Activated CD8-positive, alpha-beta T cell treated with anti-CD3 and anti-CD28 coated beads for 36 hours (primary cell): Measurements from ENCODE around the gene TOR4A. TPM values are rescaled to one million over a fixed set of nuclear protein-coding genes. Genes with fewer than 3 reads are reported as not detected.

Source experiments
- ATAC-seq: fragments of 200-7000 bp; cut with Tn5 transposase; one replicate; pipeline ENCODE4 v1.10.0; 2021; ENCODE audit warnings: mild to moderate bottlenecking, moderate library complexity
- CTCF ChIA-PET: fragments of 350-600 bp; sonication (Branson Sonifier 250); formaldehyde crosslinking; loops from one replicate; lab custom pipeline; 2021; ENCODE audit warnings: antibody characterized with exemption; lab: Charles Lee
- POLR2A ChIA-PET: fragments of 350-600 bp; sonication (Branson Sonifier 250); formaldehyde crosslinking; loops from one replicate; lab custom pipeline; 2021; ENCODE audit warnings: antibody characterized with exemption; lab: Charles Lee
- DNase-seq: peaks from one replicate; pipeline ENCODE4 v3.0.0-alpha.2; 2020
- H3K27ac Mint-ChIP-seq: one replicate; pipeline ENCODE4 v1.8.0; 2021; ENCODE audit warnings: mild to moderate bottlenecking, mixed read lengths
- H3K27me3 Mint-ChIP-seq: one replicate; pipeline ENCODE4 v1.8.0; 2021; ENCODE audit warnings: mixed read lengths
- H3K36me3 Mint-ChIP-seq: one replicate; pipeline ENCODE4 v1.8.0; 2021; ENCODE audit warnings: low read depth, mixed read lengths
- H3K4me1 Mint-ChIP-seq: one replicate; pipeline ENCODE4 v1.8.0; 2021; ENCODE audit warnings: low read depth, mixed read lengths
- H3K4me3 Mint-ChIP-seq: one replicate; pipeline ENCODE4 v1.8.0; 2021; ENCODE audit warnings: mild to moderate bottlenecking, moderate library complexity, mixed read lengths
- H3K9me3 Mint-ChIP-seq: one replicate; pipeline ENCODE4 v1.8.0; 2021; ENCODE audit warnings: mixed read lengths
- CTCF ChIP-seq: fragments of 200-600 bp; IDR thresholded peaks from one replicate; pipeline ENCODE4 v1.8.0; 2022; ENCODE audit warnings: antibody characterized with exemption, mild to moderate bottlenecking
- intact Hi-C: fragments of 100-400 bp; cut with micrococcal nuclease; formaldehyde crosslinking; loops from one replicate; pipeline ENCODE4 v1.10.0; 2022
- total RNA-seq, 2 experiments: library from RNA; stranded (reverse); gene quantifications; one replicate each; pipeline ENCODE4 v1.2.3, GENCODE V29; 2021

Gene TOR4A
- total RNA-seq, 2 experiments from 2014 or later, result 2.9 to 3.0 TPM

GRCh38 chr9:137294091-137294680, 16.7 kb downstream of the TOR4A start:
- Mint-ChIP-seq H3K36me3 (no peaks in the 10 kb centered on the region), H3K27ac (no peak overlapping the region), H3K9me3 (no peaks in the 10 kb centered on the region), H3K4me1 (peaks cover 3% of the 10 kb centered on the region), H3K27me3 (peaks cover 34% of the 10 kb centered on the region), H3K4me3 (no peak overlapping the region)
- ChIA-PET POLR2A (interaction anchor here (1.1 kb wide), 1 partner anchor 14 kb away, joined by 3 read pairs; no protein-coding TSS in a partner anchor), CTCF (interaction anchor here (0.8 to 1.5 kb wide), 3 partner anchors 11 to 149 kb away, joined by 3 to 4 read pairs (median 3); partner anchors contain the start of gene EXD3)
- ATAC-seq (peak; percentile 69), DNase-seq (peak; percentile 52)
- intact Hi-C loops, result loop anchor here (10.0 kb wide), 1 partner anchor 111 kb away; no protein-coding TSS in a partner anchor
- TF ChIP-seq CTCF, result no peak

- peaks cover 3% of the 10 kb centered on the region for H3K4me1 Mint-ChIP-seq
- intact Hi-C loops, result loop anchor here (10.0 kb wide), 1 partner anchor 110 kb away; no protein-coding TSS in a partner anchor
- no peak for DNase-seq
- TF ChIP-seq CTCF, result no peak
- H3K4me3 Mint-ChIP-seq, result peak overlapping the region; percentile 8
- H3K27me3 Mint-ChIP-seq, result peaks cover 35% of the 10 kb centered on the region
- ChIA-PET CTCF (interaction anchor here (0.8 to 1.5 kb wide), 3 partner anchors 10 to 149 kb away, joined by 3 to 4 read pairs (median 3); partner anchors contain the start of gene EXD3), POLR2A (no interaction called here)
- H3K9me3 Mint-ChIP-seq, result no peaks in the 10 kb centered on the region
- H3K27ac Mint-ChIP-seq, result no peak overlapping the region
- peak; percentile 25 for ATAC-seq
- H3K36me3 Mint-ChIP-seq, result no peaks in the 10 kb centered on the region
Measured at GRCh38 chr9:137294681-137295237, 17.2 kb downstream of the TOR4A start.

GRCh38 chr9:137295238-137295811, 17.8 kb downstream of the TOR4A start:
- H3K36me3 Mint-ChIP-seq, result no peaks in the 10 kb centered on the region
- DNase-seq, result peak; percentile 59
- H3K27me3 Mint-ChIP-seq, result peaks cover 38% of the 10 kb centered on the region
- H3K27ac Mint-ChIP-seq, result no peak overlapping the region
- ChIA-PET POLR2A (no interaction called here), CTCF (interaction anchor here (1.5 kb wide), 1 partner anchor 148 kb away, joined by 4 read pairs; no protein-coding TSS in a partner anchor)
- TF ChIP-seq CTCF, result peak; percentile 46
- peak overlapping the region; percentile 8 for H3K4me3 Mint-ChIP-seq
- no peaks in the 10 kb centered on the region for H3K9me3 Mint-ChIP-seq
- peaks cover 3% of the 10 kb centered on the region for H3K4me1 Mint-ChIP-seq
- peak; percentile 91 for ATAC-seq
- intact Hi-C loops, result loop anchor here (10.0 kb wide), 1 partner anchor 109 kb away; no protein-coding TSS in a partner anchor

- CTCF ChIA-PET, result interaction anchor here (1.1 to 1.2 kb wide), 2 partner anchors 148 to 256 kb away, joined by 3 to 8 read pairs; partner anchors contain the start of gene MRPL41
- intact Hi-C loops, result loop anchor here (10.0 kb wide), 1 partner anchor 109 kb away; no protein-coding TSS in a partner anchor
Measured at GRCh38 chr9:137295849-137296669, 18.5 kb downstream of the TOR4A start.

More at GRCh38 chr9:137295849-137296669, 18.5 kb downstream of the TOR4A start:
- H3K36me3 Mint-ChIP-seq, result no peaks in the 10 kb centered on the region
- H3K4me3 Mint-ChIP-seq, result peak overlapping the region; percentile 1
- peaks cover 41% of the 10 kb centered on the region for H3K27me3 Mint-ChIP-seq
- H3K4me1 Mint-ChIP-seq, result peaks cover 5% of the 10 kb centered on the region
- no peak for TF ChIP-seq CTCF
- H3K27ac Mint-ChIP-seq, result no peak overlapping the region
- POLR2A ChIA-PET, result no interaction called here
- DNase-seq (no peak), ATAC-seq (no peak)
- H3K9me3 Mint-ChIP-seq, result no peaks in the 10 kb centered on the region
